HEK293 (cell line): ENCODE data around the gene FGFBP3.

ENCODE experiments used
- CTCF ChIA-PET: fragments of 350-600 bp; formaldehyde crosslinking; extraction: SDS; loops from one replicate; lab custom pipeline; 2021; ENCODE audit warnings: antibody characterized with exemption; lab: Yijun Ruan, JAX
- POLR2A ChIA-PET: fragments of 300-600 bp; formaldehyde crosslinking; extraction: SDS; loops from one replicate; lab custom pipeline; 2020; ENCODE audit warnings: antibody characterized with exemption, inconsistent platforms; lab: Yijun Ruan, JAX
- H3K27ac ChIP-seq: fragments of 200-500 bp; sonication (Bioruptor generic); 2 replicates; pipeline ENCODE4 v1.5.1; 2014; ENCODE audit warnings: low read depth, low read length, control low read depth, inconsistent platforms; ENCODE audit errors: extremely low read depth
- H3K36me3 ChIP-seq, 2 experiments: fragments of 200-500 bp in 1 of 2; sonication (Bioruptor generic) in 1 of 2; 1 replicate in 1 of 2; 2 replicates in 1 of 2; pipeline ENCODE4 v1.5.1; 2014 to 2017; ENCODE audit warnings: inconsistent platforms in 2 of 2, low read length in 2 of 2; ENCODE audit not compliant: control insufficient read depth in 2 of 2, insufficient read depth in 1 of 2
- H3K4me1 ChIP-seq: fragments of 200-500 bp; sonication (Bioruptor generic); 2 replicates; pipeline ENCODE4 v1.5.1; 2014; ENCODE audit warnings: mild to moderate bottlenecking, low read length, inconsistent platforms; ENCODE audit not compliant: control insufficient read depth, insufficient read depth
- H3K4me3 ChIP-seq: 2 replicates; pipeline ENCODE4 v1.5.1; 2011; ENCODE audit warnings: low read depth, mild to moderate bottlenecking, control low read depth, low read length, moderate library complexity
- H3K9me3 ChIP-seq: fragments of 200-500 bp; sonication (Bioruptor generic); 2 replicates; pipeline ENCODE4 v1.5.1; 2014; ENCODE audit warnings: low read depth, low read length, inconsistent platforms; ENCODE audit not compliant: control insufficient read depth, insufficient read depth
- FEZF1 ChIP-seq: fragments of 450-650 bp; formaldehyde crosslinking; IDR thresholded peaks from 2 replicates; pipeline ENCODE4 v1.5.1; 2016; ENCODE audit warnings: missing biosample characterization, missing genetic modification characterization
- KLF1 ChIP-seq: fragments of 450-650 bp; formaldehyde crosslinking; IDR thresholded peaks from 2 replicates; pipeline ENCODE4 v1.5.1; 2016; ENCODE audit warnings: missing biosample characterization, missing genetic modification characterization
- KLF10 ChIP-seq: fragments of 450-650 bp; IDR thresholded peaks from 2 replicates; pipeline ENCODE4 v1.5.1; 2018; ENCODE audit warnings: missing biosample characterization, mild to moderate bottlenecking, missing genetic modification characterization
- SCRT2 ChIP-seq: fragments of 450-650 bp; formaldehyde crosslinking; IDR thresholded peaks from 2 replicates; pipeline ENCODE4 v1.5.1; 2016; ENCODE audit warnings: missing biosample characterization, missing genetic modification characterization
- SP2 ChIP-seq: fragments of 450-650 bp; formaldehyde crosslinking; IDR thresholded peaks from 2 replicates; pipeline ENCODE4 v1.5.1; 2016; ENCODE audit warnings: missing biosample characterization, missing genetic modification characterization
- WT1 ChIP-seq: fragments of 450-650 bp; formaldehyde crosslinking; IDR thresholded peaks from 2 replicates; pipeline ENCODE4 v1.5.1; 2016; ENCODE audit warnings: missing biosample characterization, missing genetic modification characterization
- ZBTB20 ChIP-seq: fragments of 450-650 bp; formaldehyde crosslinking; IDR thresholded peaks from 2 replicates; pipeline ENCODE4 v1.5.1; 2016; ENCODE audit warnings: missing biosample characterization, missing genetic modification characterization
- ZIC2 ChIP-seq: fragments of 450-650 bp; formaldehyde crosslinking; IDR thresholded peaks from 2 replicates; pipeline ENCODE4 v1.5.1; 2016; ENCODE audit warnings: missing biosample characterization, missing genetic modification characterization
- ZNF133 ChIP-seq: fragments of 450-650 bp; formaldehyde crosslinking; IDR thresholded peaks from 2 replicates; pipeline ENCODE4 v1.5.1; 2016; ENCODE audit warnings: missing biosample characterization, missing genetic modification characterization
- ZNF248 ChIP-seq: fragments of 450-650 bp; formaldehyde crosslinking; IDR thresholded peaks from 2 replicates; pipeline ENCODE4 v1.5.1; 2017; ENCODE audit warnings: missing biosample characterization, missing genetic modification characterization
- ZNF302 ChIP-seq: fragments of 450-650 bp; formaldehyde crosslinking; IDR thresholded peaks from 2 replicates; pipeline ENCODE4 v1.5.1; 2016; ENCODE audit warnings: missing biosample characterization, missing genetic modification characterization, low read depth
- ZNF335 ChIP-seq: fragments of 450-650 bp; formaldehyde crosslinking; conservative IDR thresholded peaks from 2 replicates; pipeline ENCODE4 v1.5.1; 2016; ENCODE audit warnings: missing biosample characterization, missing genetic modification characterization
- ZNF501 ChIP-seq: fragments of 450-650 bp; formaldehyde crosslinking; IDR thresholded peaks from 2 replicates; pipeline ENCODE4 v1.5.1; 2016; ENCODE audit warnings: missing biosample characterization, missing genetic modification characterization
- ZNF521 ChIP-seq: fragments of 450-650 bp; formaldehyde crosslinking; IDR thresholded peaks from 2 replicates; pipeline ENCODE4 v1.5.1; 2017; ENCODE audit warnings: missing biosample characterization, mild to moderate bottlenecking, missing genetic modification characterization
- ZNF544 ChIP-seq: fragments of 450-650 bp; formaldehyde crosslinking; IDR thresholded peaks from 2 replicates; pipeline ENCODE4 v1.5.0; 2017; ENCODE audit warnings: missing biosample characterization, missing genetic modification characterization
- ZNF555 ChIP-seq: fragments of 450-650 bp; formaldehyde crosslinking; conservative IDR thresholded peaks from 2 replicates; pipeline ENCODE4 v1.5.1; 2017; ENCODE audit warnings: missing biosample characterization, mild to moderate bottlenecking, missing genetic modification characterization, inconsistent platforms
- ZNF561 ChIP-seq: fragments of 450-650 bp; IDR thresholded peaks from 2 replicates; pipeline ENCODE4 v1.5.1; 2018; ENCODE audit warnings: missing biosample characterization, missing genetic modification characterization, borderline replicate concordance
- ZNF621 ChIP-seq: fragments of 450-650 bp; formaldehyde crosslinking; IDR thresholded peaks from 2 replicates; pipeline ENCODE4 v1.5.1; 2017; ENCODE audit warnings: missing biosample characterization, missing genetic modification characterization
- ZNF624 ChIP-seq: fragments of 450-650 bp; formaldehyde crosslinking; IDR thresholded peaks from 2 replicates; pipeline ENCODE4 v1.5.1; 2017; ENCODE audit warnings: missing biosample characterization, missing genetic modification characterization
- ZSCAN30 ChIP-seq: fragments of 450-650 bp; IDR thresholded peaks from 2 replicates; pipeline ENCODE4 v1.5.1; 2018; ENCODE audit warnings: missing biosample characterization, mild to moderate bottlenecking, missing genetic modification characterization, moderate library complexity
- TF ChIP-seq, protein P1 (sequence below): fragments of 450-650 bp; formaldehyde crosslinking; IDR thresholded peaks from 2 replicates; pipeline ENCODE4 v1.5.1; 2016; ENCODE audit warnings: missing biosample characterization, missing genetic modification characterization
- TF ChIP-seq, protein P2 (sequence below): fragments of 450-650 bp; formaldehyde crosslinking; IDR thresholded peaks from 2 replicates; pipeline ENCODE4 v1.5.1; 2016; ENCODE audit warnings: missing biosample characterization, missing genetic modification characterization

The FGFBP3 gene

DNA sequence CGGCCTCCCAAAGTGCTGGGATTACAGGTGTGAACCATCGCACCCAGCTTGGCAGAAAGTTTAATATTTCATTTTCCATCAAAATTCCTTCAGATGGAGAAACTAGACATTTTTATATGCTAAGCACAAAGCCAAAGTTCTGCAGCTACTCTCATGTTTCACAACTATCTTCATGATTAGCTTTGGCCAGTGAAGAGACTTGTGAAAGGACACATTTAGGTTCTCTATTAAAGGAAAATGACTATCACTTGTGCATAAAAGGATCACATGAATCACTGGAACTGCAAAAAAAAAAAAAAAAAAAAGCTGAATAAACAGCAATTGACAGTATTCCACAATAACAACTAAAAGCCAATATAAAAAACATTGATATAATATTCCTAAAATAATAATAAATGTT lies 16.2 kb downstream of the FGFBP3 start:
- ChIA-PET POLR2A (interaction anchor here (0.6 kb wide), 1 partner anchor 482 kb away, joined by 3 read pairs; no protein-coding TSS in a partner anchor), CTCF (interaction anchor here (1.6 kb wide), 1 partner anchor 9 kb away, joined by 4 read pairs; no protein-coding TSS in a partner anchor)
- H3K4me1 ChIP-seq = peaks cover under 1% of the 10 kb centered on the region; the same call in 1 of the 2 replicates
- H3K36me3 ChIP-seq = no peaks in the 10 kb centered on the region
- no peaks in the 10 kb centered on the region for H3K9me3 ChIP-seq
- H3K27ac ChIP-seq = no peak overlapping the region
- no peak overlapping the region for H3K4me3 ChIP-seq
- TF ChIP-seq ZNF624 (no peak), ZNF302 (tag by site-specific recombination) (no peak), ZNF555 (tag by site-specific recombination) (no peak), ZNF133 (tag by site-specific recombination) (no peak), ZNF248 (no peak)

DNA sequence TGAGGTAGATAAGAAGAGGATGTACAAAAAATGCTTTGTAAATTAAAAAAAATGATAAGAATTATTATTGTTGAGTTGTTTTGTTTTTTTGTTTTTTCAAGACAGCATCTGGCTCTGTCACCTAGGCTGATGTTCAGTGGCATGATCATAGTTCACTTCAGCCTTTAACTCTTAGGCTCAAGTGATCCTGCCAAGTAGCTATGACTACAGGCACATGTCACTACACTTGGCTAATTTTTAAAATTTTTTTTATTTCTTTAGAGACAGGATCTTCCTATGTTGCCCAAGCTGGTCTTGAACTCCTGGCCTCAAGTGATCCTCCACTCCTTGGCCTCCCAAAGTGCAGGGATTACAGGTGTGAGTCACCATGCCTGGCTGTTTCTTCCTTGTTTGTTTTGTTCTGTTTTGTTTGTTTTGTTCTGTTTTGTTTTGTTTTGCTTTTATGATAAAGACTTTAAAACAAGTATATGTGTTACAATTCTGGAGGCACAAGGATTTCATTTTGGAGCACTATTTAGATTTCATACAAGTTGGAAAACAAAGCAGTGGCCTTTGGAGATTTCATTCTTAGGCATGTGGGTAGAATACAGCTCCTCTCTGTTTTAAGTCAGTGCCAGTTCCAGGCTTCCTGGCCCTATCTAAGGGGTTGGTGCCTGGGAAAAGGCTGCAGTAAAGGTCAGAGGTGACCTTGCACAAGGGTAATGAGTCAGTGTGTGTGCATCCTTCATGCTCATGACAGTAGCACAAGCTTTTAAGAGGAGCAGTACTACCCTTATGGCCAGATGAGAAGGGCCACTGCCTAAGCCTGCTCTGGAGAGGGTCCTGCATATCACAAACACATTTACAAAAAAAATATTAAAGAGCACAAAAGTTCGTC lies 17.9 kb downstream of the FGFBP3 start:
- POLR2A ChIA-PET = no interaction called here

DNA sequence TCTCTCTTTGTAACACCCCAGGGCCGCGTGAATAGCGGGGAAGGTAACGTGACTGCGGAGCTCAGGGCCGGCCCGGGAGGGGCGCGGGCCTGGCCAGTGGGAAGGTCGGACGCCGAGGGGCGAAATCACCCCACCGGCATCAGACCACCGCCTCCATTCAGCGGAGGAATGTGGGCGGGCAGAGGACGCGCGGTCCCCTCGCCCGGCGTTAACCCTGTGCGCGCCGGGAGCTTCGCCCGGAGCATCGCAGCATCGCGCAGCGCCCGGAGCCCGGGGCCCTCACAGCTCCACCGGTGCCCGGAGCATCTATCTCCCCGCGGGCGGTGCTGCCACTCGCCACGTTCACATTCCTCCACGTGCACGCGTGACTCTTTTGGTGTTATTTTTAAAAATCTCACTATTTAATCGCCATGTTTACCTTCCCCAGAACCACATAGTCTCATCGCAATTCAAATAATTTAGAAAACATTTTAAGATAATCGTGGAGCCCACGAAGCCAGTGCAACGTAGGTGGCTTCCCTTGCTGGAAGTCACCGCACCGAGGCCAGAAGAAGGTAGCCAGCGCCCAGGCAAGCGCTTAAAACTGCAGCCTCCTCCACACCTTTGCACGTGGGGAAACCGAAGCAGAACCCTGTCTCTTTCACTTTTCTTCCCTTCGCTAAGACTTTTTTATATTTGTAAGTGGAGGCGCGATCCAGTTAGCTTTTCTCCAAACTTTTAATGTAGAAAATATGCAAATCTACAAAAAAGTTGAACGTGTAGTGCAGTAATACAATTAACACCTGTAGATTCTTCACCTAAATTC lies 21.8 kb downstream of the FGFBP3 start:
- ChIA-PET POLR2A (interaction anchor here (0.6 to 1.9 kb wide), 7 partner anchors 12 to 646 kb away, joined by 3 to 18 read pairs (median 6); partner anchors contain the start of genes BTAF1, FGFBP3 and TNKS2), CTCF (interaction anchor here (1.9 kb wide), 1 partner anchor 31 kb away, joined by 4 read pairs; no protein-coding TSS in a partner anchor)
- peaks cover 30% of the 10 kb centered on the region for H3K4me1 ChIP-seq
- H3K9me3 ChIP-seq = no peaks in the 10 kb centered on the region
- no peaks in the 10 kb centered on the region for H3K36me3 ChIP-seq
- peak overlapping the region; percentile 75 for H3K27ac ChIP-seq
- peak overlapping the region; percentile 35 for H3K4me3 ChIP-seq
- TF ChIP-seq SP2 (tag by site-specific recombination) = peak; percentile 72
- TF ChIP-seq ZNF621 (tag by site-specific recombination) = no peak
- no peak for TF ChIP-seq ZNF521
- peak; percentile 29; the same call in 1 of the 2 replicates for TF ChIP-seq WT1
- peak; percentile 86; the same call in 1 of the 2 replicates for TF ChIP-seq ZNF561
- no peak for TF ChIP-seq ZNF544
- TF ChIP-seq, protein P1, sequence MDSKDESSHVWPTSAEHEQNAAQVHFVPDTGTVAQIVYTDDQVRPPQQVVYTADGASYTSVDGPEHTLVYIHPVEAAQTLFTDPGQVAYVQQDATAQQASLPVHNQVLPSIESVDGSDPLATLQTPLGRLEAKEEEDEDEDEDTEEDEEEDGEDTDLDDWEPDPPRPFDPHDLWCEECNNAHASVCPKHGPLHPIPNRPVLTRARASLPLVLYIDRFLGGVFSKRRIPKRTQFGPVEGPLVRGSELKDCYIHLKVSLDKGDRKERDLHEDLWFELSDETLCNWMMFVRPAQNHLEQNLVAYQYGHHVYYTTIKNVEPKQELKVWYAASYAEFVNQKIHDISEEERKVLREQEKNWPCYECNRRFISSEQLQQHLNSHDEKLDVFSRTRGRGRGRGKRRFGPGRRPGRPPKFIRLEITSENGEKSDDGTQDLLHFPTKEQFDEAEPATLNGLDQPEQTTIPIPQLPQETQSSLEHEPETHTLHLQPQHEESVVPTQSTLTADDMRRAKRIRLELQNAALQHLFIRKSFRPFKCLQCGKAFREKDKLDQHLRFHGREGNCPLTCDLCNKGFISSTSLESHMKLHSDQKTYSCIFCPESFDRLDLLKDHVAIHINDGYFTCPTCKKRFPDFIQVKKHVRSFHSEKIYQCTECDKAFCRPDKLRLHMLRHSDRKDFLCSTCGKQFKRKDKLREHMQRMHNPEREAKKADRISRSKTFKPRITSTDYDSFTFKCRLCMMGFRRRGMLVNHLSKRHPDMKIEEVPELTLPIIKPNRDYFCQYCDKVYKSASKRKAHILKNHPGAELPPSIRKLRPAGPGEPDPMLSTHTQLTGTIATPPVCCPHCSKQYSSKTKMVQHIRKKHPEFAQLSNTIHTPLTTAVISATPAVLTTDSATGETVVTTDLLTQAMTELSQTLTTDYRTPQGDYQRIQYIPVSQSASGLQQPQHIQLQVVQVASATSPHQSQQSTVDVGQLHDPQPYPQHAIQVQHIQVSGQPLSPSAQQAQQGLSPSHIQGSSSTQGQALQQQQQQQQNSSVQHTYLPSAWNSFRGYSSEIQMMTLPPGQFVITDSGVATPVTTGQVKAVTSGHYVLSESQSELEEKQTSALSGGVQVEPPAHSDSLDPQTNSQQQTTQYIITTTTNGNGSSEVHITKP (tag by site-specific recombination) = peak; percentile 81
- TF ChIP-seq ZNF335 = peak; percentile 95
- TF ChIP-seq, protein P2, sequence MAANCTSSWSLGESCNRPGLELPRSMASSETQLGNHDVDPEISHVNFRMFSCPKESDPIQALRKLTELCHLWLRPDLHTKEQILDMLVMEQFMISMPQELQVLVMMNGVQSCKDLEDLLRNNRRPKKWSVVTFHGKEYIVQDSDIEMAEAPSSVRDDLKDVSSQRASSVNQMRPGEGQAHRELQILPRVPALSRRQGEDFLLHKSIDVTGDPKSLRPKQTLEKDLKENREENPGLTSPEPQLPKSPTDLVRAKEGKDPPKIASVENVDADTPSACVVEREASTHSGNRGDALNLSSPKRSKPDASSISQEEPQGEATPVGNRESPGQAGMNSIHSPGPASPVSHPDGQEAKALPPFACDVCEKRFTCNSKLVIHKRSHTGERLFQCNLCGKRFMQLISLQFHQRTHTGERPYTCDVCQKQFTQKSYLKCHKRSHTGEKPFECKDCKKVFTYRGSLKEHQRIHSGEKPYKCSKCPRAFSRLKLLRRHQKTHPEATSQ = 0 out of 2 replicates have a peak, but pooled peaks have one; percentile 43
- peak; percentile 82; the same call in 1 of the 2 replicates for TF ChIP-seq ZSCAN30
- TF ChIP-seq ZBTB20 (tag by site-specific recombination) = peak; percentile 96
- peak; percentile 8; the same call in 1 of the 2 replicates for TF ChIP-seq KLF10 (tag by site-specific recombination)
- TF ChIP-seq ZNF501 (tag by site-specific recombination) = peak; percentile 83; the same call in 1 of the 2 replicates
- peak; percentile 90 for TF ChIP-seq SCRT2
- peak; percentile 59 for TF ChIP-seq ZIC2 (tag by site-specific recombination)

More for the DNA sequence above, 17.9 kb downstream of the FGFBP3 start:
- Histone ChIP-seq H3K9me3 (no peaks in the 10 kb centered on the region), H3K36me3 (no peaks in the 10 kb centered on the region), H3K4me1 (peaks cover 12% of the 10 kb centered on the region), H3K4me3 (no peak overlapping the region), H3K27ac (no peak overlapping the region)
- TF ChIP-seq KLF1 (tag by site-specific recombination) = no peak
- TF ChIP-seq FEZF1 (tag by site-specific recombination) = peak; percentile 16; the same call in 1 of the 2 replicates
- CTCF ChIA-PET = interaction anchor here (0.7 kb wide), 2 partner anchors 16 to 42 kb away, joined by 3 to 4 read pairs; no protein-coding TSS in a partner anchor
